NOMO-1 treated with dmso at 0.1 percent for 144 hours (cell line): ENCODE measurements around the gene CCDC3.

Source experiments
- DNase-seq: peaks from one replicate; lab custom pipeline; 2025; ENCODE audit not compliant: unreplicated experiment; lab: John Stamatoyannopoulos, UW

The CCDC3 gene

DNA sequence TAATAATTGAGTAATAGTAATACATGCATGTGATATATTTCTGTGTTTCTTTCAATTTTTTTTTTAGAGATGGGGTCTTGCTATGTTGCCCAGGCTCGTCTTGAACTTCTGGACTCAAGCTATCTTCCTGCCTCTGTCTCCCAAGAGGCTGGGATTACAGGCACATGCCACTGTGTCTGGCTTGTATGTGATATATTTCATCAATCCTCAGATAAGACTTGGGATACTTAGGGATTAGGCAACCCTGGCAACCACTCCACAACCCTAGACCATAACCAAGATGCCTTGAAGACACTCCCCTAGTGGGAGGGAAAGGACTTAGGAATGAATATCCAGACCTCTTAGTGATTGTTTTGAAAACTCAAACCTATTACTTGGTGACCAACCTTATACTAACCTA lies 154.8 kb downstream of the CCDC3 start:
- DNase-seq = no peak
